GM19324 (cell line): Measurements from ENCODE around the gene CES5A.
"Not testable (repeated sequence)": the region's sequence is repeated elsewhere in the genome, so short reads cannot be mapped to it uniquely, and the experiment has no call there.

ENCODE experiments used
- ATAC-seq: cut with Tn5 transposase; IDR thresholded peaks from one replicate; pipeline ENCODE4 v1.9.1; 2021; ENCODE audit warnings: mild to moderate bottlenecking, moderate library complexity; ENCODE audit not compliant: unreplicated experiment, low FRiP score

The CES5A gene

GRCh38 chr16:55875273-55875672, at the start of gene CES5A:
CES5A (minus strand) TSS chr16:55875373; CDS start chr16:55875221, 152 bp downstream.
- ATAC-seq: no peak

- no peak for ATAC-seq
Observed at GRCh38 chr16:55922662-55923061, 47.5 kb upstream of the CES5A start.

- no peak for ATAC-seq
Observed at GRCh38 chr16:55917373-55918160, 42.4 kb upstream of the CES5A start.

GRCh38 chr16:55915096-55915827, 40.1 kb upstream of the CES5A start:
- no peak for ATAC-seq

- no peak for ATAC-seq
Observed at GRCh38 chr16:55914383-55914782, 39.2 kb upstream of the CES5A start.

GRCh38 chr16:55913716-55914115, 38.5 kb upstream of the CES5A start:
- no peak for ATAC-seq

- not testable (repeated sequence) for ATAC-seq
Observed at GRCh38 chr16:55913121-55913520, 37.9 kb upstream of the CES5A start.

GRCh38 chr16:55912022-55912421, 36.8 kb upstream of the CES5A start:
- no peak for ATAC-seq

GRCh38 chr16:55911616-55912015, 36.4 kb upstream of the CES5A start:
- no peak for ATAC-seq

- ATAC-seq: no peak
Observed at GRCh38 chr16:55909876-55910275, 34.7 kb upstream of the CES5A start.

GRCh38 chr16:55908641-55909040, 33.5 kb upstream of the CES5A start:
- no peak for ATAC-seq

GRCh38 chr16:55907661-55908060, 32.5 kb upstream of the CES5A start:
- ATAC-seq: no peak

GRCh38 chr16:55906123-55906522, 30.9 kb upstream of the CES5A start:
- no peak for ATAC-seq

- ATAC-seq: no peak
Observed at GRCh38 chr16:55905651-55906050, 30.5 kb upstream of the CES5A start.

- ATAC-seq: no peak
Observed at GRCh38 chr16:55901566-55902217, 26.5 kb upstream of the CES5A start.

GRCh38 chr16:55900616-55901393, 25.6 kb upstream of the CES5A start:
- no peak for ATAC-seq

- no peak for ATAC-seq
Observed at GRCh38 chr16:55899857-55900256, 24.7 kb upstream of the CES5A start.

GRCh38 chr16:55898592-55898991, 23.4 kb upstream of the CES5A start:
- ATAC-seq: no peak

GRCh38 chr16:55892821-55893220, 17.6 kb upstream of the CES5A start:
- ATAC-seq: no peak

- no peak for ATAC-seq
Observed at GRCh38 chr16:55889518-55889917, 14.3 kb upstream of the CES5A start.

GRCh38 chr16:55888546-55888945, 13.4 kb upstream of the CES5A start:
- no peak for ATAC-seq
